HG02798 (cell line): ENCODE measurements around the gene CADM1.

ENCODE experiments used
- ATAC-seq: cut with Tn5 transposase; IDR thresholded peaks from one replicate; pipeline ENCODE4 v1.9.1; 2021; ENCODE audit warnings: mild to moderate bottlenecking; ENCODE audit not compliant: unreplicated experiment, poor library complexity

The CADM1 gene

GRCh38 chr11:115222863-115223530, 281.2 kb downstream of the CADM1 start:
- peak; percentile 36 for ATAC-seq

GRCh38 chr11:115222218-115222862, 281.9 kb downstream of the CADM1 start:
- peak; percentile 94 for ATAC-seq

- peak; percentile 50 for ATAC-seq
Measured at GRCh38 chr11:115221461-115222069, 282.6 kb downstream of the CADM1 start.

GRCh38 chr11:115220911-115221310, 283.3 kb downstream of the CADM1 start:
- ATAC-seq = no peak

GRCh38 chr11:115220423-115220822, 283.8 kb downstream of the CADM1 start:
- ATAC-seq = no peak

- ATAC-seq = no peak
Measured at GRCh38 chr11:115219376-115219775, 284.8 kb downstream of the CADM1 start.

GRCh38 chr11:115217726-115218311, 286.4 kb downstream of the CADM1 start:
- no peak for ATAC-seq

- ATAC-seq = no peak
Measured at GRCh38 chr11:115215694-115216617, 288.3 kb downstream of the CADM1 start.

- ATAC-seq = no peak
Measured at GRCh38 chr11:115214644-115215234, 289.5 kb downstream of the CADM1 start.

GRCh38 chr11:115213007-115213406, 291.2 kb downstream of the CADM1 start:
- no peak for ATAC-seq

GRCh38 chr11:115208808-115209259, 295.4 kb downstream of the CADM1 start:
- ATAC-seq = no peak

- no peak for ATAC-seq
Measured at GRCh38 chr11:115207916-115208315, 296.3 kb downstream of the CADM1 start.

GRCh38 chr11:115207166-115207591, 297.0 kb downstream of the CADM1 start:
- ATAC-seq = no peak

- ATAC-seq = no peak
Measured at GRCh38 chr11:115206365-115207022, 297.7 kb downstream of the CADM1 start.

- ATAC-seq = no peak
Measured at GRCh38 chr11:115202900-115203552, 301.2 kb downstream of the CADM1 start.

GRCh38 chr11:115202074-115202473, 302.1 kb downstream of the CADM1 start:
- ATAC-seq = no peak

GRCh38 chr11:115201111-115201792, 303.0 kb downstream of the CADM1 start:
- no peak for ATAC-seq

GRCh38 chr11:115199481-115200069, 304.6 kb downstream of the CADM1 start:
- ATAC-seq = no peak
